ENCODE results near the gene NCBP2L. TPM values are rescaled to one million over a fixed set of nuclear protein-coding genes. Genes with fewer than 3 reads are reported as not detected.

The NCBP2L gene
- total and polyA plus RNA-seq, 12 donors: 0.26 to 3.5 (median 1.2) TPM

DNA sequence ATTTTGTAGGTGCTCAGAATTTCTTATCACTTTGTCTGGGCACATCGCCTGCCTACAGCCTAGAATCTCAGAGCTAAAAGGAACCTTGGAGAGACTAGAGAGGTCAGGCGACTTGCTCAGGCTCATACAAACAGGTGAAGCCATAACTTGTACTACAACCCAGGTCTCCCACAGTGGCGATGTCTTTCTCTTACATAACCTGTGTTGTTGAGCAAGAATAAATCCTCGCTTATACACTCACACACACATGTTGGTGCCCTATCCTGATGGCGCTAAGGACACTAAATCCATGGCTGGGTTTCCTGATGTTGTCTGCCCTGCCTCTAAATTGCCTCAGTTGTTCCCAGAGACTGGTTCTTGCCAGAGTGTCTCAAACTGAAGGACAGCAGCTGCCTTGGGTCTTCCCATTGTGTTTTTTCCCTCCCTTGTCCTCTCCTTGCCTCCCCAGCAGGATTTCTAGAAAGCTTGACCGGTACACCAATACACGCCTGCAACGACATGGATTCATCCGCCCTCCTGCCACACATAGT lies 3.6 kb upstream of the NCBP2L start:
- Histone ChIP-seq H3K27ac (peak overlapping the region in 3 of 5 donors; percentile 4 to 89 (median 78)), H3K4me3 (peak overlapping the region in 1 of 4 donors; percentile 69), H3K9me3 (replicated peaks in 1 of 3) (no peaks in the 10 kb centered on the region), H3K27me3 (peaks cover 12% of the 10 kb centered on the region), H3K4me1 (replicated peaks in 1 of 2) (peaks cover 0 to 3% of the 10 kb centered on the region in 2 donors), H3K36me3 (replicated peaks in 1 of 2) (no peaks in the 10 kb centered on the region)
- intact Hi-C loops (cut with DNase I): loop anchor here (10.0 kb wide), 3 partner anchors 59 to 109 kb away; no protein-coding TSS in a partner anchor
- 31 to 50% (median 44%) methylated on average over 7 to 9 of the region's 9 CpGs for WGBS, 4 donors
- TF ChIP-seq, protein P1, sequence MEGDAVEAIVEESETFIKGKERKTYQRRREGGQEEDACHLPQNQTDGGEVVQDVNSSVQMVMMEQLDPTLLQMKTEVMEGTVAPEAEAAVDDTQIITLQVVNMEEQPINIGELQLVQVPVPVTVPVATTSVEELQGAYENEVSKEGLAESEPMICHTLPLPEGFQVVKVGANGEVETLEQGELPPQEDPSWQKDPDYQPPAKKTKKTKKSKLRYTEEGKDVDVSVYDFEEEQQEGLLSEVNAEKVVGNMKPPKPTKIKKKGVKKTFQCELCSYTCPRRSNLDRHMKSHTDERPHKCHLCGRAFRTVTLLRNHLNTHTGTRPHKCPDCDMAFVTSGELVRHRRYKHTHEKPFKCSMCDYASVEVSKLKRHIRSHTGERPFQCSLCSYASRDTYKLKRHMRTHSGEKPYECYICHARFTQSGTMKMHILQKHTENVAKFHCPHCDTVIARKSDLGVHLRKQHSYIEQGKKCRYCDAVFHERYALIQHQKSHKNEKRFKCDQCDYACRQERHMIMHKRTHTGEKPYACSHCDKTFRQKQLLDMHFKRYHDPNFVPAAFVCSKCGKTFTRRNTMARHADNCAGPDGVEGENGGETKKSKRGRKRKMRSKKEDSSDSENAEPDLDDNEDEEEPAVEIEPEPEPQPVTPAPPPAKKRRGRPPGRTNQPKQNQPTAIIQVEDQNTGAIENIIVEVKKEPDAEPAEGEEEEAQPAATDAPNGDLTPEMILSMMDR (IDR thresholded peaks at IDR 0.05): no peak
- TF ChIP-seq POLR2A (IDR thresholded peaks at IDR 0.05): no peak
- DNase-seq: peak in 1 of 7 donors; percentile 19

DNA sequence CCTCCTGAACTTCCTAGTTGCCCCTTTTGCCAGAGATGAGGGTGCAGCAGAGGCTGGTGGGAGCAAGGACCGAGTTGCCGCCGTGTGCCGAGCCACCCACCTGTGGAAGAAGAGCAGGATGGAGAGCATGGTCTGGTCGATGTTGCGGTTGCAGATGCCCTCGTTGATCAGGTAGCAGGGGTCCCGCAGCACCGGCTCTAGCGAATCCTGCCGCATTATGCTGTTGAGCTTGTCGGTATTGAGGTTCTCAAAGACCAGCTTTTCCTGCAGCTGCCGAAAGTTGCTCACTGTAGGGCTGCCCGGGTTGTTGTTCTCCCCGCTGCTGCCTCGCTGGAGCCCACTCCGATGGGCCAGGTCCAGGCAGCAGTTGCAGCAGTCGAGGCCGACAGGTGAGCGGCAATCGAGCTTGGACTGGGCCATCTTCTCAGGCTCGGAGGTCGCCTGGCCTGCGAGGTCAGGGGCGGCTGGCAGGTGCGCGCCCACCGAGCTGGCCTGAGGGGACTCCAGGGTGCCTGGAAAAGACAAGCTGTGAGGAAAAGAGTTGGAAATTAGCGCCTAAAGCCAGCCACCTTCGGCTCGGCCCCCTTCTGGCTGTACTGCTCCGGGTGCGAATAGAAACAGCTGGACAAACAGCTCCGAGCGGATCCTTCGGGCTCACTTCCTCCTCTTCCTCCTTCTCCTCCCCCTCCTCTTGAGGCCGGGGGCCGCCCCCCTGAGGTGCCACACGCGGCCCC lies 2.4 kb upstream of the NCBP2L start:
- no peak for TF ChIP-seq POLR2A (IDR thresholded peaks at IDR 0.05)
- TF ChIP-seq, protein P1 (IDR thresholded peaks at IDR 0.05): no peak
- intact Hi-C loops (cut with DNase I): loop anchor here (5.0 to 10.0 kb wide), 4 partner anchors 58 to 110 kb away; no protein-coding TSS in a partner anchor
- Histone ChIP-seq H3K27me3 (peaks cover 16% of the 10 kb centered on the region), H3K9me3 (replicated peaks in 1 of 3) (no peaks in the 10 kb centered on the region), H3K4me1 (replicated peaks in 1 of 2) (peaks cover 0 to 2% of the 10 kb centered on the region in 2 donors), H3K27ac (peak overlapping the region; percentile 53 to 89 (median 78)), H3K36me3 (replicated peaks in 1 of 2) (no peaks in the 10 kb centered on the region), H3K4me3 (peak overlapping the region; percentile 24 to 69 (median 40))
- peak in 1 of 7 donors; percentile 11 for DNase-seq
- WGBS, 4 donors: 0 to 42% (median 11%) methylated on average over 10 to 40 of the region's 40 CpGs

DNA sequence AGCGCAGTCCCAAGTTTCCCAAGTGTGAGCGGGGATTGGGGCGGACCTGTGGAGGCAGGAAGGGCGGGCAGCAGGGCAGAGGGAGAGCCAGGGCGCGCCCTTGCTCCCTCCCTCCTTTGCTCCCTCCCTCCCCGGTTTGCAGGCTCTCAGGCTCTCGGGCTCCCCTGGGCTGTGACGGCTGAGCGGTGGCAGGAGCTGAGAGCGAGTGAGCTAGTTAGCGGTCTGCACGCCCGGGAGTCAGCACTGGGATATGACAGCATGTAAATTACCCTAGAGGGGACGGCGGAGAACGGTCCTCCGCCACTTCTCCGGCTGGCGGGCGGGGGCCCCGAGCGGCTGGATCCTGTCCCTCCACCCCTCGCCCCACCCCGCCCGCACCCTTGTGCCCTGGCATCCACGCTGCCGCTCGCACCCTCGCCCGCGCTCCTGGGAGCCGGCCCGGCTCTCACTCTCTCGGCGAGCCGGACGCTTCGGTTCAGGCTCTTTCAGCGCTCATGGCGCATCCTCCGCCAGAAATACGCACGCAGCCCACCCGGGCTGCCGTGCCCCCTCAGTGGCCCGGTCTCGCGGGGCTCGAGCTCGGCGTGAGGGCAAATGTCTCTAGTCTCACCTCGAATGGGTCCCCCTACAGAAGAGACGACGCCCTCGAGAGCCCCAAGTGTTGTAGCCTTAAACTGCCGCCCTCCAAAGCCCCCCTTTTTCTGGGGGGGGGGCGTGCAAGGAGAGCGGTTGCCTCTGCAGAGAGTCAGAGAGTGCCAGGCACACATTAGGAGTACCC lies 1.6 kb upstream of the NCBP2L start, which contains the start of gene TSC22D3:
Gene TSC22D3 (minus strand): TSS at position 54 of the 778 bp plus-strand sequence. CDS start 368 bp downstream, outside the sequence.
- intact Hi-C loops (cut with DNase I): loop anchor here (5.0 to 10.0 kb wide), 4 partner anchors 59 to 111 kb away; no protein-coding TSS in a partner anchor
- peaks cover 16% of the 10 kb centered on the region for H3K27me3 ChIP-seq
- no peaks in the 10 kb centered on the region for H3K4me1 ChIP-seq (replicated peaks in 1 of 2)
- TF ChIP-seq POLR2A (IDR thresholded peaks at IDR 0.05): peak in 1 of 2 donors; percentile 83
- TF ChIP-seq, protein P1 (IDR thresholded peaks at IDR 0.05): peak in 1 of 6 experiments; percentile 23
- H3K4me3 ChIP-seq: peak within 1 kb of the TSS; percentile 24 to 69 (median 40)
- DNase-seq: peak; percentile 77 to 92 (median 88)
- WGBS, 4 donors: 0 to 32% (median 10%) methylated on average over 10 to 57 of the region's 59 CpGs
- H3K36me3 ChIP-seq (replicated peaks in 1 of 2): no peaks in the 10 kb centered on the region
- no peaks in the 10 kb centered on the region for H3K9me3 ChIP-seq (replicated peaks in 1 of 3)
- peak within 1 kb of the TSS; percentile 53 to 89 (median 78) for H3K27ac ChIP-seq

Data from adrenal gland (tissue), 12 donors.